T-helper 17 cell (primary cell): ENCODE data around the gene CDHR1. TPM values are rescaled to one million over a fixed set of nuclear protein-coding genes. Genes with fewer than 3 reads are reported as not detected.
"Not testable (repeated sequence)": the region's sequence is repeated elsewhere in the genome, so short reads cannot be mapped to it uniquely, and the experiment has no call there.

ENCODE experiments used
- ATAC-seq: fragments of 150-1000 bp; cut with Tn5 transposase; 2 replicates; pipeline ENCODE4 v1.10.0; 2021; ENCODE audit warnings: mild to moderate bottlenecking, moderate library complexity
- DNase-seq, 3 donors: peaks; one replicate each; pipeline versions ENCODE4 v3.0.0 to v3.0.0-alpha.2; 2020 to 2021
- H3K9me3 ChIP-seq: one replicate; pipeline ENCODE4 v1.7.0; 2013; ENCODE audit warnings: low read length, mild to moderate bottlenecking; ENCODE audit not compliant: control insufficient read depth, poor library complexity, severe bottlenecking
- H3K27ac Mint-ChIP-seq: one replicate; pipeline ENCODE4 v1.8.0; 2022; ENCODE audit warnings: mild to moderate bottlenecking, moderate library complexity, mixed read lengths
- H3K27me3 Mint-ChIP-seq: one replicate; pipeline ENCODE4 v1.8.0; 2022; ENCODE audit warnings: mixed read lengths
- H3K36me3 Mint-ChIP-seq: one replicate; pipeline ENCODE4 v1.8.0; 2022; ENCODE audit warnings: low read depth, mixed read lengths
- H3K4me1 Mint-ChIP-seq: one replicate; pipeline ENCODE4 v1.8.0; 2022; ENCODE audit warnings: mild to moderate bottlenecking, mixed read lengths
- H3K4me3 Mint-ChIP-seq: one replicate; pipeline ENCODE4 v1.8.0; 2022; ENCODE audit warnings: mild to moderate bottlenecking, moderate library complexity, mixed read lengths
- total RNA-seq, 4 donors: library from RNA in 2 of 4; stranded (reverse) in 2 of 4; gene quantifications; one replicate each; pipeline ENCODE4 v1.2.3 and lab custom pipeline; 2022 to 2026

The CDHR1 gene
- total RNA-seq (under 1 TPM; 0.12 to 0.73 TPM), total RNA-seq (lab: John Stamatoyannopoulos, UW) (0 to 0.08 reads per million in 2 donors)

GRCh38 chr10:84194424-84195043, at the start of gene CDHR1:
TSS of gene CDHR1 (plus strand) at chr10:84194537. CDS start at chr10:84194761, 224 bp downstream.
- Mint-ChIP-seq H3K4me1 (peaks cover 17% of the 10 kb centered on the region), H3K27ac (no peak within 1 kb of the TSS), H3K4me3 (peak within 1 kb of the TSS; percentile 57), H3K27me3 (peaks cover 57% of the 10 kb centered on the region), H3K36me3 (peaks cover 8% of the 10 kb centered on the region)
- peak in 1 of 3 donors; percentile 15 for DNase-seq
- peak; percentile 67 for ATAC-seq
- H3K9me3 ChIP-seq: no peaks in the 10 kb centered on the region

GRCh38 chr10:84147347-84147746, 47.0 kb upstream of the CDHR1 start:
- Mint-ChIP-seq H3K4me1 (peaks cover 8% of the 10 kb centered on the region), H3K4me3 (no peak overlapping the region), H3K36me3 (peaks cover 6% of the 10 kb centered on the region), H3K27me3 (no peaks in the 10 kb centered on the region), H3K27ac (peak overlapping the region; percentile 61)
- DNase-seq (no peak), ATAC-seq (no peak)
- no peaks in the 10 kb centered on the region for H3K9me3 ChIP-seq

- not testable (repeated sequence) for DNase-seq, H3K36me3 Mint-ChIP-seq, H3K4me1 Mint-ChIP-seq, H3K9me3 ChIP-seq, H3K27me3 Mint-ChIP-seq, H3K4me3 Mint-ChIP-seq, H3K27ac Mint-ChIP-seq
- ATAC-seq: peak; percentile 77
These were observed 46.2 kb upstream of the CDHR1 start for GRCh38 chr10:84148006-84148597.

DNA sequence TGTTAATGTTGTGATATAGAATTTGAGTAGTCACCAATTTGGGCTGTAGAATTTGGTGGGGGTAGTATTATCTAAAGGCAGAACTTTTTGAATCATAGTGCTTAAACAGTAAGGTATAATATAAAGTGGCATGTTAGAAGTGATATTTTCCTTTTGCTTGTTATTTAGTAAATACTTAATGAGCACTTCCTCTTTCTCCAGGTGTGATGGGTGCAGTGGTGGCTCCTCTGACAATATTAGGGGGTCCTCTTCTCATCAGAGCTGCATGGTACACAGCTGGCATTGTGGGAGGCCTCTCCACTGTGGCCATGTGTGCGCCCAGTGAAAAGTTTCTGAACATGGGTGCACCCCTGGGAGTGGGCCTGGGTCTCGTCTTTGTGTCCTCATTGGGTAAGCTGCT, 44.5 kb upstream of the CDHR1 start:
- no peak overlapping the region for H3K27ac Mint-ChIP-seq
- DNase-seq: no peak
- H3K36me3 Mint-ChIP-seq: peaks cover 6% of the 10 kb centered on the region
- H3K9me3 ChIP-seq: no peaks in the 10 kb centered on the region
- H3K4me1 Mint-ChIP-seq: peaks cover 6% of the 10 kb centered on the region
- no peak for ATAC-seq
- H3K27me3 Mint-ChIP-seq: no peaks in the 10 kb centered on the region
- H3K4me3 Mint-ChIP-seq: no peak overlapping the region

- Mint-ChIP-seq H3K27me3 (no peaks in the 10 kb centered on the region), H3K36me3 (peaks cover 3% of the 10 kb centered on the region), H3K4me1 (peaks cover 4% of the 10 kb centered on the region), H3K27ac (no peak overlapping the region), H3K4me3 (no peak overlapping the region)
- DNase-seq (no peak), ATAC-seq (no peak)
- no peaks in the 10 kb centered on the region for H3K9me3 ChIP-seq
These were observed 41.6 kb upstream of the CDHR1 start for GRCh38 chr10:84152769-84153168.

DNA sequence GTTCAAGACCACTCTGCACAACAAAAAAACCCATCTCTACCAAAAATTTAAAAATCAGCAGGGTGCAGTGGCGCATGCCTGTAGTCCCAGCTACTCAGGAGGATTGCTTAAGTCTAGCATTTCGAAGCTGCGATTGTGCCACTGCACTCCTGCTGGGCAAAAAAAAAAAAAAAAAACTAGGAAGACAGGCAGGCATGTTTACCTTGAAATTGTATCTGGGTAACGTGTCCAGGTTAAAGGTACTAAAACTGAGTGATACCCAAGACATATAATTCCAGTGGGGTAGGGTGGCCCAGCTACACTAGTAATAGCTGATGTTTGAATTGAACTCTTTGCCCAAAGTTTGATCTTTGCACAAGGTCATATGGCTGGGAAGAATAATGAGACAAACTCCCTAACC, 38.8 kb upstream of the CDHR1 start:
- Mint-ChIP-seq H3K36me3 (peaks cover 3% of the 10 kb centered on the region), H3K27ac (peak overlapping the region; percentile 71), H3K4me3 (no peak overlapping the region), H3K4me1 (peaks cover 4% of the 10 kb centered on the region), H3K27me3 (no peaks in the 10 kb centered on the region)
- H3K9me3 ChIP-seq: no peaks in the 10 kb centered on the region
- DNase-seq: no peak
- no peak for ATAC-seq

DNA sequence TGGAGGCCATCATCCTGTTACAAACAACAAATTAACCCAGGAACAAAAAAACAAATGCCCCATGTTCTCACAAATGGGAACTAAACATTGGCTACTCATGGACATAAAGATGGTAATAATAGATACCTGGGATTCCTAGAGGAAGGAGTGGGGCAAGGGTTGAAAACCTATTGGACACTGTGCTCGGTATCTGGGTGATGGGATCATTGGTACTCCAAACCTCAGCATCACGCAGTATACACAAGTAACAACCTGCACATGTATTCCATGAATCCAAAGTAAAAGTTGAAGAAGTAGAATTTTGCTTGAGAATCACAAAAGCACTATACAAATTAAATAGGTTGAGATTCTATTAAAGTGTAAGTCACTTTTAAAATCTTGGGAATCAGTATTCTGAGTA, 38.3 kb upstream of the CDHR1 start:
- H3K36me3 Mint-ChIP-seq: peaks cover 3% of the 10 kb centered on the region
- ATAC-seq: no peak
- H3K9me3 ChIP-seq: no peaks in the 10 kb centered on the region
- DNase-seq: no peak
- H3K27ac Mint-ChIP-seq: peak overlapping the region; percentile 71
- no peak overlapping the region for H3K4me3 Mint-ChIP-seq
- peaks cover 4% of the 10 kb centered on the region for H3K4me1 Mint-ChIP-seq
- no peaks in the 10 kb centered on the region for H3K27me3 Mint-ChIP-seq

DNA sequence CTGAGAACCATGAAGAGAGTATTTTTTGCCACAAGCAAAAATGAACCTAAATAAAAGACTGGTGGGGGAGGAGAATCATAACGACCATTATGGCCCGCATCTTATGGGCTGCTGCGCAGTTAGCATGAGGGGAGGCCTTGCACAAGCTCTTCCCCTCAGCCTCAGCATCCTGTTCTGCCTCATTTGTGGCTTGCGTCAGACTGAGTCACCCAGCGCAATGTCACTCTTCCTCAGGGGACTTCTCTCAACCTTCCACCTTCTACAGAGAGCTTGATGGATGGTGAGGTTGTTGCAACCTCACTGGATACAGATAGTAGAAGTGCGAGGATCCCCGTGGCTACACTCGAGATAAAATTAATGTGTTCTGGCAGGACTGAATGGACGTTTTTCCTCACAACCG, 37.6 kb upstream of the CDHR1 start:
- no peaks in the 10 kb centered on the region for H3K9me3 ChIP-seq
- H3K36me3 Mint-ChIP-seq: peaks cover 3% of the 10 kb centered on the region
- peaks cover 4% of the 10 kb centered on the region for H3K4me1 Mint-ChIP-seq
- ATAC-seq: peak; percentile 88
- H3K4me3 Mint-ChIP-seq: peak overlapping the region; percentile 5
- H3K27ac Mint-ChIP-seq: peak overlapping the region; percentile 71
- DNase-seq: no peak
- no peaks in the 10 kb centered on the region for H3K27me3 Mint-ChIP-seq

- DNase-seq: no peak
These were observed 36.3 kb upstream of the CDHR1 start for GRCh38 chr10:84158061-84158460.

DNA sequence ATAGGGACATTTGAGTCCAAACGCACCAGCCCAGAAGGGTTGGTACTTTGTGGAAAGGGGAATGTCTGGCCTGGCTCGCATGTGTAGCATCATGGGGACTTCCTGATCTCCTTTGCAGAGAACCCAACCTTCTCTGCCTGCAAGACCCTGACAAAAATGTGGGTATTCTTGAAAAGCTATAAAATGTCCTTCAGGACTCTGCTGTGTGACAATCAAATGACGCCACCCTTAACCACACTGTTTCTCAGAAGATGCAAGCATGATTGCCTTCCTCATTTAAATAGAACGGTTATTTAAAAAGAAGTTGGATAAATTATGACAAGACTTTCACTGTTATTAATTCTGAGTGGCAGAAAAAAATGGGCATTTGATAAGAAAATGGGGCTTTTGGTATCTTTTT, 35.8 kb upstream of the CDHR1 start:
- DNase-seq: no peak
- peaks cover 10% of the 10 kb centered on the region for H3K27me3 Mint-ChIP-seq
- no peak overlapping the region for H3K4me3 Mint-ChIP-seq
- H3K36me3 Mint-ChIP-seq: peaks cover 3% of the 10 kb centered on the region
- no peak overlapping the region for H3K27ac Mint-ChIP-seq
- peaks cover 4% of the 10 kb centered on the region for H3K4me1 Mint-ChIP-seq
- no peaks in the 10 kb centered on the region for H3K9me3 ChIP-seq
- no peak for ATAC-seq

More at GRCh38 chr10:84158061-84158460, 36.3 kb upstream of the CDHR1 start:
- H3K36me3 Mint-ChIP-seq: peaks cover 3% of the 10 kb centered on the region
- H3K27me3 Mint-ChIP-seq: peaks cover 5% of the 10 kb centered on the region
- H3K9me3 ChIP-seq: no peaks in the 10 kb centered on the region
- H3K27ac Mint-ChIP-seq: no peak overlapping the region
- H3K4me3 Mint-ChIP-seq: no peak overlapping the region
- peaks cover 4% of the 10 kb centered on the region for H3K4me1 Mint-ChIP-seq
- no peak for ATAC-seq

DNA sequence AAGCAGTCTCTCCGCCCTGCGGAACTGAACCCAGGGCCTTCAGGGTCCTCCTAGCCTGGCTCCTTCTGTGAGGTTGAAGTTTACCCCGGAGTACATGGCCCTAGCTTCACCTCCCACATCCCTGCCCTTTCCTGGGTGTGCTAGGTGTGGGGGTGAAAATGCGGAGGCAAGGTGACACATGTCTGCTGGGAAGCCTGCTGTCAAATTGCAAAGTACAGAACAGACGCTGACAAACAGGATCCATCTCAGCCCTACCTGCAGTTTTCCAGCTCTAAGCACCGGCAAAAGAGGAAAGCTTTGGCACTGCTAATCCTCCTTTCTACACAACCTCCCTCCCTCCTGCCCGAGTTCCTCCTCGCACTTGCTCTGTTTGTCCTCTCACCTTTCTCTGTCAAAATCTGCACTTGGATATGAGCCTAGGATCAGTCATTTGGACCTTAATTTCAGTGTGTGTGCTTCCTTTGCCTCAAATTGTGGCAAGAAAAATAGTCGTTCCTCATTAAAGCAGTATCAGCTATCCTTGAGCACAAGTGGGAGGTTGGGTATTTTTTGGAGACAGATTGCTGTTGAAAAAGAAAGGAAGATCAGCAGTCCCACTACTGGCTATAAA, 35.2 kb upstream of the CDHR1 start:
- H3K9me3 ChIP-seq: no peaks in the 10 kb centered on the region
- ATAC-seq (no peak), DNase-seq (no peak)
- H3K27ac Mint-ChIP-seq: no peak overlapping the region
- H3K4me1 Mint-ChIP-seq: peaks cover 4% of the 10 kb centered on the region
- H3K36me3 Mint-ChIP-seq: peaks cover 3% of the 10 kb centered on the region
- H3K27me3 Mint-ChIP-seq: peaks cover 16% of the 10 kb centered on the region
- H3K4me3 Mint-ChIP-seq: no peak overlapping the region

- H3K27ac Mint-ChIP-seq: no peak overlapping the region
- DNase-seq (no peak), ATAC-seq (no peak)
- H3K4me1 Mint-ChIP-seq: peaks cover 2% of the 10 kb centered on the region
- H3K9me3 ChIP-seq: no peaks in the 10 kb centered on the region
- H3K27me3 Mint-ChIP-seq: peaks cover 24% of the 10 kb centered on the region
- no peak overlapping the region for H3K4me3 Mint-ChIP-seq
- no peaks in the 10 kb centered on the region for H3K36me3 Mint-ChIP-seq
These were observed 33.5 kb upstream of the CDHR1 start for GRCh38 chr10:84160663-84161362.

- H3K9me3 ChIP-seq: no peaks in the 10 kb centered on the region
- DNase-seq (no peak), ATAC-seq (no peak)
- no peak overlapping the region for H3K27ac Mint-ChIP-seq
- peaks cover 2% of the 10 kb centered on the region for H3K4me1 Mint-ChIP-seq
- no peak overlapping the region for H3K4me3 Mint-ChIP-seq
- peaks cover 33% of the 10 kb centered on the region for H3K27me3 Mint-ChIP-seq
- no peaks in the 10 kb centered on the region for H3K36me3 Mint-ChIP-seq
These were observed 30.3 kb upstream of the CDHR1 start for GRCh38 chr10:84163996-84164395.
